ENCODE results near the gene CPAMD8.

DNA sequence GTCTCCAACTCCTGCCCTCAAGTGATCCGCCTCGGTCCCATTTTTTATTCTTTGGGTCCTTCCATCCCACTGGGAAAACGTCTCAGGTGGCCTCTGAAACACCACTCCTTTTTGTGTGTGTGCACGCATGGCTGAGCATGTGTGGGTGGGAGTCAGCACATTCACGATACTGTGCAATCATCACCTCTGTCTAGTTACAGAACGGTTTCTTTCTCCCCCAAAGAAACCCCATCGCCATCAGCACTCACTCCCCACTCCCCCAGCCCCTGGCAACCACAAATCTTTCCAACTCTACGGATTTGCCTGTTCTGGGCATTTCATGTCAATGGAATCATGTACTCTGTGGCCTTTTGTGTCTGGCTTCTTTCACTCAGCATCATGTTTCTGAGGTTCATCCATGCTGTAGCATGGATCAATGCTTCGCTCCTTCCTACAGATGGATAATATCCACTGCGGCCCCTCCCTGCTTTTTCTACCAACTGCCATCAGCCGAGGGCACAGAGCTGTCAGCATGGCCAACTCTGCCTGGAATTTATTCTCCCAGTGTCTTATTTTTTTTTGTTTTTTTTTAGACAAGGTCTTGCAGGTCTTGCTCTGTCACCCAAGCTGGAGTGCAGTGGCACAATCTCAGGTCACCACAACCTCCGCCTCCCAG lies 128.1 kb downstream of the CPAMD8 start:
- TF ChIP-seq POLR2A (IDR thresholded peaks at IDR 0.05) = no peak
- TF ChIP-seq, protein P1, sequence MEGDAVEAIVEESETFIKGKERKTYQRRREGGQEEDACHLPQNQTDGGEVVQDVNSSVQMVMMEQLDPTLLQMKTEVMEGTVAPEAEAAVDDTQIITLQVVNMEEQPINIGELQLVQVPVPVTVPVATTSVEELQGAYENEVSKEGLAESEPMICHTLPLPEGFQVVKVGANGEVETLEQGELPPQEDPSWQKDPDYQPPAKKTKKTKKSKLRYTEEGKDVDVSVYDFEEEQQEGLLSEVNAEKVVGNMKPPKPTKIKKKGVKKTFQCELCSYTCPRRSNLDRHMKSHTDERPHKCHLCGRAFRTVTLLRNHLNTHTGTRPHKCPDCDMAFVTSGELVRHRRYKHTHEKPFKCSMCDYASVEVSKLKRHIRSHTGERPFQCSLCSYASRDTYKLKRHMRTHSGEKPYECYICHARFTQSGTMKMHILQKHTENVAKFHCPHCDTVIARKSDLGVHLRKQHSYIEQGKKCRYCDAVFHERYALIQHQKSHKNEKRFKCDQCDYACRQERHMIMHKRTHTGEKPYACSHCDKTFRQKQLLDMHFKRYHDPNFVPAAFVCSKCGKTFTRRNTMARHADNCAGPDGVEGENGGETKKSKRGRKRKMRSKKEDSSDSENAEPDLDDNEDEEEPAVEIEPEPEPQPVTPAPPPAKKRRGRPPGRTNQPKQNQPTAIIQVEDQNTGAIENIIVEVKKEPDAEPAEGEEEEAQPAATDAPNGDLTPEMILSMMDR (IDR thresholded peaks at IDR 0.05) = no peak

Data from ovary (tissue), 3 donors.